Body of pancreas (tissue), 4 donors: ENCODE measurements around the gene ST6GALNAC3. TPM values are rescaled to one million over a fixed set of nuclear protein-coding genes. Genes with fewer than 3 reads are reported as not detected.

Experiments used
- ATAC-seq: fragments of 150-250 bp; one replicate; pipeline ENCODE4 v1.9.1; 2016
- DNase-seq, 4 donors: peaks; one replicate each; pipeline ENCODE4 v3.0.0-alpha.2; 2019
- H3K27ac ChIP-seq, 4 donors: fragments of 200-600 bp; sonication (generic); 1 replicate in 3 of 4; 2 replicates in 1 of 4; pipeline versions ENCODE4 v1.5.1 to v1.6.1; 2016 to 2019; ENCODE audit warnings: mild to moderate bottlenecking in 1 of 4, mixed read lengths in 1 of 4, moderate library complexity in 1 of 4
- H3K27me3 ChIP-seq, 2 donors: fragments of 200-600 bp; sonication (generic); one replicate each; pipeline ENCODE4 v1.6.0; 2016; ENCODE audit warnings: mild to moderate bottlenecking in 1 of 2
- H3K36me3 ChIP-seq, 2 donors: fragments of 200-600 bp; sonication (generic); replicated peaks in 1 of 2; 2 replicates each; pipeline ENCODE4 v1.5.1; 2016; ENCODE audit warnings: low read depth in 2 of 2; ENCODE audit not compliant: insufficient read depth in 1 of 2
- H3K4me1 ChIP-seq: fragments of 200-600 bp; sonication (generic); one replicate; pipeline ENCODE4 v1.6.0; 2016
- H3K4me3 ChIP-seq, 2 donors: fragments of 200-600 bp; sonication (generic); 1 replicate in 1 of 2; 2 replicates in 1 of 2; pipeline ENCODE4 v1.5.1; 2016 to 2019
- H3K9me3 ChIP-seq, 3 donors: fragments of 200-600 bp; sonication (generic); 1 replicate in 2 of 3; 2 replicates in 1 of 3; pipeline ENCODE4 v1.5.1; 2016
- CTCF ChIP-seq, 7 experiments: fragments of 450-650 bp in 4 of 7; fragments of 200-600 bp in 3 of 7; sonication (generic) in 3 of 7; IDR thresholded peaks; one replicate each; pipeline ENCODE4 v1.5.1; 2016 to 2019; ENCODE audit warnings: antibody characterized with exemption in 7 of 7
- POLR2A ChIP-seq, 3 donors: fragments of 450-650 bp; IDR thresholded peaks; one replicate each; pipeline ENCODE4 v1.6.1; 2016; ENCODE audit warnings: antibody characterized with exemption in 3 of 3, mild to moderate bottlenecking in 2 of 3
- WGBS, 2 donors: methylation state at CpG; one replicate each; pipeline ENCODE4 v1.1.5; 2017; 5-methylcytosine and 5-hydroxymethylcytosine counted together
- intact Hi-C: fragments of 100-400 bp; cut with DNase I; formaldehyde crosslinking; loops from one replicate; pipeline ENCODE4 v1.15.1; 2023
- total RNA-seq, 2 donors: library from RNA; depleted of rRNA; stranded (reverse); fragments of >200 nt; gene quantifications; one replicate each; pipeline ENCODE4 v1.1.0, GENCODE V29; 2016

ST6GALNAC3 gene
- total RNA-seq, 2 donors from 2014 or later: 1.3 to 2.3 TPM

- WGBS, 2 donors: 72 to 75% methylated on average over 7 of the region's 7 CpGs
- DNase-seq (no peak), ATAC-seq (no peak)
- Histone ChIP-seq H3K27ac (no peak overlapping the region), H3K27me3 (no peaks in the 10 kb centered on the region), H3K9me3 (no peaks in the 10 kb centered on the region), H3K36me3 (no peaks in the 10 kb centered on the region), H3K4me1 (no peaks in the 10 kb centered on the region), H3K4me3 (no peak overlapping the region)
- intact Hi-C loops: no loop called here
- TF ChIP-seq POLR2A (IDR thresholded peaks at IDR 0.05): no peak
- no peak for TF ChIP-seq CTCF (IDR thresholded peaks at IDR 0.05)
Measured at GRCh38 chr1:76278711-76279100, 204.2 kb downstream of the ST6GALNAC3 start.

- Histone ChIP-seq H3K27me3 (no peaks in the 10 kb centered on the region), H3K27ac (no peak overlapping the region), H3K9me3 (no peaks in the 10 kb centered on the region), H3K36me3 (no peaks in the 10 kb centered on the region), H3K4me3 (no peak overlapping the region), H3K4me1 (no peaks in the 10 kb centered on the region)
- intact Hi-C loops: no loop called here
- WGBS, 2 donors: 64 to 73% methylated on average over 14 of the region's 14 CpGs
- DNase-seq (no peak), ATAC-seq (no peak)
- TF ChIP-seq CTCF (IDR thresholded peaks at IDR 0.05) (no peak), POLR2A (IDR thresholded peaks at IDR 0.05) (no peak)
Measured at GRCh38 chr1:76279101-76279748, 204.7 kb downstream of the ST6GALNAC3 start.

GRCh38 chr1:76281306-76281705, 206.8 kb downstream of the ST6GALNAC3 start:
- intact Hi-C loops: no loop called here
- H3K36me3 ChIP-seq: no peaks in the 10 kb centered on the region
- H3K27ac ChIP-seq: no peak overlapping the region
- DNase-seq (no peak), ATAC-seq (no peak)
- WGBS, 2 donors: 53 to 78% methylated on average over 2 of the region's 2 CpGs
- TF ChIP-seq CTCF (IDR thresholded peaks at IDR 0.05): no peak
- TF ChIP-seq POLR2A (IDR thresholded peaks at IDR 0.05): no peak
- H3K27me3 ChIP-seq: no peaks in the 10 kb centered on the region
- no peaks in the 10 kb centered on the region for H3K9me3 ChIP-seq
- no peak overlapping the region for H3K4me3 ChIP-seq
- H3K4me1 ChIP-seq: no peaks in the 10 kb centered on the region

- Histone ChIP-seq H3K27ac (no peak overlapping the region), H3K4me3 (no peak overlapping the region), H3K9me3 (no peaks in the 10 kb centered on the region), H3K27me3 (no peaks in the 10 kb centered on the region), H3K4me1 (no peaks in the 10 kb centered on the region), H3K36me3 (no peaks in the 10 kb centered on the region)
- no peak for ATAC-seq
- intact Hi-C loops: no loop called here
- no peak for DNase-seq
- TF ChIP-seq CTCF (IDR thresholded peaks at IDR 0.05): no peak
- WGBS, 2 donors: 55 to 63% methylated on average over 1 of the region's 1 CpG
Measured at GRCh38 chr1:76284842-76285241, 210.3 kb downstream of the ST6GALNAC3 start.

- TF ChIP-seq POLR2A (IDR thresholded peaks at IDR 0.05): no peak
- no peak for TF ChIP-seq CTCF (IDR thresholded peaks at IDR 0.05)
- no peaks in the 10 kb centered on the region for H3K4me1 ChIP-seq
- no peak for DNase-seq
- no peaks in the 10 kb centered on the region for H3K36me3 ChIP-seq
- intact Hi-C loops: no loop called here
- H3K27ac ChIP-seq: no peak overlapping the region
- 63 to 67% methylated on average over 4 of the region's 4 CpGs for WGBS, 2 donors
- no peak overlapping the region for H3K4me3 ChIP-seq
- no peak for ATAC-seq
- H3K27me3 ChIP-seq: no peaks in the 10 kb centered on the region
- no peaks in the 10 kb centered on the region for H3K9me3 ChIP-seq
Measured at GRCh38 chr1:76285578-76286135, 211.1 kb downstream of the ST6GALNAC3 start.
